Mesenteric fat pad (tissue), 1 donor: ENCODE measurements around the gene AP1M1. TPM values are rescaled to one million over a fixed set of nuclear protein-coding genes. Genes with fewer than 3 reads are reported as not detected.
A peak's percentile ranks its signal among the peaks of the same experiment; 100 is the strongest.

Source experiments
- DNase-seq: peaks from one replicate; pipeline ENCODE4 v3.0.0-alpha.2; 2020; ENCODE audit warnings: low spot score
- total RNA-seq: library from RNA; stranded (reverse); fragmentation: NEBNext Ultra II Directional; extraction: Animal tissue kit (Norgen Biotek cat#: 25700); gene quantifications from one replicate; pipeline ENCODE4 v1.2.1, GENCODE V29; 2021
- donor health status: DM: yes; HTN: yes; CAD: no.

Gene AP1M1
- total RNA-seq, 1 donor from 2014 or later: 110 TPM

DNA sequence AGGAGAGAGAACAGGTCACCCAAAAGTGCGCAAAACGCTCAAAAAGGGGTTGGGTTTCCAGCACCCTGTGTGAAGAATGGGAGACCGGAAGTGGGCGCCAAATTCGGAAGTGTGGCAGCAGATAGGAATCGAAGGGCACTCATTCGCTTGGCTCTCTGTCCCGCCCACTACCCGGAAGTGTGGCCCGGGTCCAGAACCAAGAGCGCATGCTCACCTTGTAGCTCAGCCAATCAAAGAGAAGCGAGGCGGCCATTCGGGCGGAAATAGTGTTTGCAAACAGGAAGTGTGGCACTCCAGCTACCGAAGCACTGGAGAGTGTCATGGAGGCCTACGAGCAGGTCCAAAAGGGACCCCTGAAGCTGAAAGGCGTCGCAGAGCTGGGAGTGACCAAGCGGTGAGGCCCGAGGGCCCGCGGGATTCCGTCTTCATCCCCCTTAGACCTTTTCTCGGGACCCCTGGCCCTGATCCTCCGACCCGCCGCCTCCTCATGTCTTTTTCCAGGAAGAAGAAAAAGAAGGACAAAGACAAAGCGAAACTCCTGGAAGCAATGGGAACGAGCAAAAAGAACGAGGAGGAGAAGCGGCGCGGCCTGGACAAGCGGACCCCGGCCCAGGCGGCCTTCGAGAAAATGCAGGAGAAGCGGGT, 12.5 kb upstream of the AP1M1 start, which contains the start of gene FAM32A:
TSS of gene FAM32A (plus strand) at position 288 of the 645 bp plus-strand sequence. CDS start at position 321, 33 bp downstream.
- DNase-seq: peak; percentile 99

DNA sequence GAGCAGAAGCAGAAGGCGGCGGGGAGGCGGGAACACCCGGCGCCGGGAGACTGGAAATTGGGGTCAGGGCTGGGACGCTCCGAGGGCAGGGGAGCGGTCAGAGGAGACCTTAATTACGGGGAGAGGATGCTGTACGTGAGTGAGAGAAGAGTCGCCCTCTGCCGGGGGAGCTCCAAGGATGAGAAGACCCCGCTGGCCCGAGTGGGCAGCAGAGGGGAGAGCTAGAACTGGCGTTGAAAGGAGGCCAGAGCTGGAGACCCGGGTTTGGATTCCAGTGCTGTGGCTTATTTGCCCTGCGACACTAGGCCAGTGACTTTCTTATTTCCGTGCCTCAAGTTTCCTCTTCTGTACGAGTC, 12.0 kb upstream of the AP1M1 start:
- DNase-seq: no peak

DNA sequence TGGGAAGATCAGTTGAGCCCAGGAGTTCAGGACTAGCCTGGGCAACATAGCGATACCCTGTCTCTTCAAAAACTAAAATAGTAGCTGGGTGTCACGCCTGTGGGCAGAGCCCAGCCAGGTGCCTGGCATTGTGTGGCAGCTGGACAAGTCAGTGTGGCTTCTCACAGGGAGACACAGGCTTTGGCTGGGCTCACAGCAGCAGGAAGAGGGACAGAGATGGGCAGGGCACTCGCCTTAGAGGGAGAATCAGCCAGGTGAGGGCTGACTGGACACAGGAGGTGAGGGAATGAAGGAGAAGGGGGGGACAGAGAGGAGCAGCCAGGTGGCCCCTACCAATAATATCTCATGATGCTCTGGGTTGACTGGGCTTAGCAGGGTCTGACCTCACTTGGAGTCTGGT, 9.2 kb upstream of the AP1M1 start:
- DNase-seq: no peak

DNA sequence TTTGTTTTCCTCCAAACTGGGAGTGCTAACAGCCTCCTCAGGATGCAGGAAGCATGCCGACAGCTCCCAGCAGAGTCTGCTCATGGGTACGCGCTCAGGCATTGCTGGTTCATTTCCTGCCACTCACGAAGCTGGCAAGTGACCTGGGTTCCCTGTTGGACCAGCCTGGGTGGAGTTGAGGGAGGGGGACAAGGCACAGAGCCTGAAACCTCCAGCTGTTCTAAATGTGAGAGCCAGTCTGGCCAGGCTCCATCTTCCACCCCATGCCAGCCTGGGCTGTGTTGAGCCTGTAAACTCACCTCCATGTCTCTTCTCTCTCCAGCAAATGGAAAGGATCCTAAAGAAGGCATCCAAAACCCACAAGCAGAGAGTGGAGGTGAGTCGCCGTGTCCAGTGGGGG, 7.5 kb upstream of the AP1M1 start:
- no peak for DNase-seq

DNA sequence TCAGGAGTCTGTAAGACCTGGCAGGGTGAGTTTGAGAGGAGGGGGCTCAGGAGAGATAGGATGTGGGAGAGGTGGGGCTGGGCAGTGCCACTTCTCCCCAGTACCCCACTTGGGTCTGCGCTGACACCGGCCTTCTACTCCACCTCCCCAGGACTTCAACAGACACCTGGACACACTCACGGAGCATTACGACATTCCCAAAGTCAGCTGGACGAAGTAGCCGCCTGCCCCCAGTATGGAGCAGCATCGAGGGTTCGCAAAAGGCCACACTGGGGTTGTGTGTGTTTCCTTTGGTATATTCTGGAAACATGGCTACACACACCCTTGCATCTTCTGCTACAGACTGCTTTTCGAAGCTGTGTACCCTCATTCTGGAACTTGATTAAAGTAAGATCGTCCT, 7.0 kb upstream of the AP1M1 start:
- DNase-seq: no peak

DNA sequence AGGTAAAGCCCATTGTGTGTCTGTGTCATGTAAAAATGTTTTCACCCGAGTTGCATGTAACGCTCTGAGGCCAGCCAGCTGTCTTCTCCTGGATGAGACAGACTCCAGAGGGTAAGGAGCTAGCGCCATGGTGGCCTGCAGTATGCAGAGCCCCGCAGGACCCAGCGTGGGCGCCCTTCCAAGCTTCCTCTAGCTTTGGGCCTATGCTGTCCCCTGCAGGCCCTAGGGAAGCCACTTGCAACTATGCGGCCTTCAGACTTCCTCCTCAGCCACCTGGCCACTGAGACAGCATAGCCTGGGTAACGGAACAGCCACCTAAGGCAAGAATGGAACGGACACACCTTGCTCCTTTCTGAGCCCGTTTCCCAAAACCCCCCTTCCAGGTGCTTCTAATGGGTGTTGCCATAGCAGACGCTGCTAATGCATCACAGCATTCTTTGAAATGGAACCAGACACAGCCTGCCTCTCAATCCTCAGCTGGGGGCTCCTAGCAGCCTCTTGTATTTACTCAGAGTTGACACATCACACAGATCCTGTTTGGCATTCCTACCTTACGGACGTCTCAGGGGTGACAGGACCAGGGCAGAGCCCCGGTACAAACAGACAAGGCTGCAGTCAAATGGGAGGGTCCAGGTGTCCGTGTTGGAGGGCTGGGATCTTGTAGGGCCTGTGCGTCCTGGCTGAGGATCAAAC, 6.3 kb upstream of the AP1M1 start:
- no peak for DNase-seq

DNA sequence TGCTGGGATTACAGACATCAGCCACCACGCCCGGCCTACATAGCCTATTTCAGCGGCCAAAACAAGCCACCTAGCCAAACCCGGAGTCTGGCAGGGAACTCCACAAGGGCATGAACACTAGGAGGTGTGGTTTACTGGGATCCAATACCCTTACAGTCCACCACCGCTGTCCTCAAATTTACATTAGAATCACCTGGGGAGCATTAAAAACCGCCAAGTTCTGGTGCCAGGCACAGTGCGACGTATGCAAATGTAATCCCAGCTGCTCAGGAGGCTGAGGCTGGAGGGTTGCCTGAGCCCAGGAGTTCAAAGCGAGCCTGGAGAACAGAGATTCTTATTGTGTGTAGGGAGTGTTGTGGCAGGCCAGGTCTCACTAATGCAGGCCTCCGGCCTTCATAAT, 4.2 kb upstream of the AP1M1 start:
- DNase-seq: no peak

DNA sequence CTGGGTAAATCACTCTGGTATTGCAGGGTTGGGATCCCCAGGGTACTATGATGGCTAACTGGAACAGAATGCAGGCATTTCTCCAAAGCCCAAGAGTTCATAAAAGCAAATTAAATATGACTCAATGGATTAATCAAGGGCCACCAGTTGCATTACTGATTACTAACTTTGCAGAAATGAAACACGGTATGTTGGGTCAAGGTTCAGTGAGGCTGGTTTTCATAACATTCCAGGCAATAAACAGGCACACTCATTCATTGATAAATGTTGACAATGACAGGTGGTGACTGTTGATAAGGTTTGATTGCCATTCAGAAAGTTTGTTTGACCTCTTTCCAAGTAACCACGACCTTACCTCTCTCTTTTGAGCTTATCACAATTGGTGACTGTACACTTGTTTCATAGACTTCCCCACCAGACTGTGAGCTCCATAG, 506 bp upstream of the AP1M1 start:
- no peak for DNase-seq

DNA sequence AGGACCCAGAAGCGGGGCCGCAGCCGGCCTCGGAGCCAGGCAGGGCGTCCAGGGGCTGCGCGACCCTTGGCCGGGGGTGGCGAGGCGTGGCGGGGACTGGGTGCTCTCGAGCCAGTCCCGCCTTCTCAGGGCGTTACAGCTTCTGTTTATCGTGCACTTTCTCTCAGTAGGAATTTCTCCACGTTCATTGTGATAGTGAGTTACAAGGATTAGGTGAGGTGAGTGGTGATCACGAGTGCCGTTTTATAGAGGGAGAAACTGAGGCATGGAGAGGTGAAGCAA, 600 bp downstream of the AP1M1 start:
- no peak for DNase-seq

DNA sequence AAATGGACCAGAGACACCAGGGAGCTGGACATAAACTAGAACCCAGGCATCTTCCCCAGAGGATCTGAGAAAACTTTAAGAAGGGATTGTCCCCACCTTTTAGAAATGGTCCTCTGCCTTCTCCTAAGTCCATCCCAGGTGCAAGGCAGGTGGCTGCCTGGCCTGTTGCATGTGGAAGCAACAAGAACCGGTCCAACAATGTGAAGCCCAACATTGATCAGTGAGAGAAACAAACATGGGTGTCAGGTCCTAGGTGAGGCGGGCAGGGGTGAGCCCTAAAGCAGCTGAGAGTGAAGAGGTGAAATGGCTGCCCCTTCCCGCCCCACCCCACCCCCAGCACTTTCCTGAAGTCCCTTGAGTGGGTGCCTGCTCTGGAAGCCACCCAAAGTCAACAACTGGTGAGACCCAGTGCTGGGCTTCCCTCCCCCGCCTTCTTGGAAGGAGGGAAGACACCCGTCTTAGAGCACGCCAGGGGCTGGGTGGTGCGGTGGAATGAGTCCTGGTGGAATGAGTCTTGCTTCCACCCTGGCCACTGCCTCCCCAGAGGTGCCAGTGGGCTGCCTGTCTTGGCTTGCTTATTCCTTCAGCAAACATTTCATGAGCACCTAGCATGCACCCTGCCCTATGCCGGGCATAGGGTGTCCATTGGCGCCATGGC, 1.7 kb downstream of the AP1M1 start:
- no peak for DNase-seq

DNA sequence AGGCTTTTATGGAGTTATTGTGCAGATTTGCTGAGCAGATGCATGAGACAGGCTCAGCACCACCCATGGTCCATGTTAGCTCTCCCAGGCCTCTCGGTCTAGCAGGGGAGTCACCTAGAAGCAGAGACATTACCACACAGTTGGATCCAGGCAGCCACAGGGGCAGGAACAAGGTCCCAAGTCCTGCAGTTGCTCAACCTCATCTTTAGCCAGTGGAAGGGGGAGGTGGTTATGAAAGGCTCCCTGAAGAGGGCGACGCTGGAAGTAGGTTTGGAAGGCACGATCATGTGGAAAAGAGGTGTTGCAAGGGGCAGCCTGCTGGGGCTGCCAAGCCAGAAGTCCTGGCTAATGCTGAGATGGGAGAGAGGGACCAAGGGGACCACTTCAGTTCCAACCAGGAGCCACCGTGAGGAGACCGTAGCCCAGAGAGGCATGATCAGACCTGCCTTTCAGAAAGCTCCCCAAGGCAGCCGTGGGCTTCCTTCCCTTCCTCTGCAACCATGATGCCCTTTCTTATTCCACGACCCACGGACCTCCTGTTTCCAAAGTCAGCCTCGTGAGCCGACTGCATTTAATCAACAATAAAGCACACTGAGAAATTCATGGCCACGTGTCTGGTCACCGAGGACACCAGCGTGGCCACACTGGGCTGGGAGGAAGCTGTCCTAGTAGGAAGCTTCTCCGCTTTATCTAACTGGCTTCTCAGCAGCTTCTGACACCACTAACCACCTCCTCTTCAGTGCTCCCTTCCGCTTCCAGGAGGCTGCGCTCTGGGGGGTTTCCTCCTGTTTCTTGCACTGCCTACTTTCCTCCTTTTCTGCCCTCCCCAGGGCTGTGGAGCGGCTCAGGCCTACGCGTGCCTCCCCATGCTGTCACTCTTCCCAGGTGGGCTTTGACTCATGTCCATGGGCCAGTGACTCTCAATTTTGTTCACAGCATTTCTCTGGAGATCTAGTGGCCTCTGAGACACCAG, 2.6 kb downstream of the AP1M1 start:
- DNase-seq: no peak

DNA sequence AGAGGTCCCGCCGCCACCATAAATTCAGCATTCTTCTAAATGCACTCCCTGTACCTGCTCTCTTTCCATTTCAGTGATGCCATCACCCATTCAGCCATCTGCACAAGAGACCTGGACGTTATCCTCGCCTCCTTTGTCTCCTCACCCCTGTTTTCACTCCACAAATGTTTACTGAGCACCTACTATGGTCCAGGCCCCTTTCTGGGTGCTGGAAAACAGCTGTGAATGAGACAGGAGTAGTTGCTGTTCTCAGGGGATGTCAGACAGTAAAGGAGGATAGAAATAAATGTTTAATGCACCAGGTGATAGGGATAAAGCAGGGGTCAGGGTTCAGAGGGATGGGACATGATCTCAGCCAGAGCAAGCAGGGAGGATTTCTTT, 3.3 kb downstream of the AP1M1 start:
- peak; percentile 39 for DNase-seq

DNA sequence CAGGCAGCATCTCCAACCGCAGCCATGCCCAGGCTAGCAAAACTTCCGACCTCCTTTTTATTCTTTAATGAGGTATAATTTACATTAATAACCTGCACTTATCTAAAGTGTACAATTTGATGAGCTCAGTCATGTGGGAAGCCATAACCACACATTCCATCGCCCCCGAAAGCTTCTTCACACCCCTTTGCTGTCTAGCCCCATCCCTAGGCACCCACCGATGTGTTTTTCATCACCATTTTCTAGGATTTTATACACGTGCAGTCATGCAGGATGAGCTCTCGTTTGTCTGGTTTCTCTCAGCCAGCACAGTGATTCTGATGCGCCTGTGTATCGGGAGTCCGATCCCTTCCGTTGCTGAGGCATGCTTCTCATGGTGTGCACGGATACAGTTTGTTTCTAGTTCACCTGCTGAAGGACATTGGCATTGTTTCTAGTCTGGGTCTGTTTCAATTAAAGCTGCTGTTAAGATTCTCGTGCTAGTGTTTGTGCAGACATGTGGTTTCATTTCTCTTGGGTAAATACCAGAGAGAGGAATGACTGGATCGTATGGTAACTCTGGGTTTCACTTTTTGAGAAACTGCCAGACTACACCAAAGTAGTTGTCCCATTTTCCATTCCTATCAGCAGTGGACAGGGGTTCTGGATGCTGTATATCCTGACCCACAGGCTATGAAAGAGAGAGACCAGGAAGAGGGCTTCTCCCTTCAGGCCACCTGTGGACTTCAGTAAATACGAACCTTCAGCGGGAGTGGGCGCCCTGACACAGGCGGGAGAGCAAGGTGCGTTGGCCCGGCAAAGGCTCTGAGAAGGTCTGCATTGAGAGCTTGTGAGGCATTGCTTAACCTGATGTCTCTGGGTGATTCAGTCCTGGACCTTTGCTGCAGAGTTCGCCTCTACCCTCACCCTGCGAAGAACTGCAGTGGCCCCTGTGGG, 4.9 kb downstream of the AP1M1 start:
- DNase-seq: peak; percentile 73

DNA sequence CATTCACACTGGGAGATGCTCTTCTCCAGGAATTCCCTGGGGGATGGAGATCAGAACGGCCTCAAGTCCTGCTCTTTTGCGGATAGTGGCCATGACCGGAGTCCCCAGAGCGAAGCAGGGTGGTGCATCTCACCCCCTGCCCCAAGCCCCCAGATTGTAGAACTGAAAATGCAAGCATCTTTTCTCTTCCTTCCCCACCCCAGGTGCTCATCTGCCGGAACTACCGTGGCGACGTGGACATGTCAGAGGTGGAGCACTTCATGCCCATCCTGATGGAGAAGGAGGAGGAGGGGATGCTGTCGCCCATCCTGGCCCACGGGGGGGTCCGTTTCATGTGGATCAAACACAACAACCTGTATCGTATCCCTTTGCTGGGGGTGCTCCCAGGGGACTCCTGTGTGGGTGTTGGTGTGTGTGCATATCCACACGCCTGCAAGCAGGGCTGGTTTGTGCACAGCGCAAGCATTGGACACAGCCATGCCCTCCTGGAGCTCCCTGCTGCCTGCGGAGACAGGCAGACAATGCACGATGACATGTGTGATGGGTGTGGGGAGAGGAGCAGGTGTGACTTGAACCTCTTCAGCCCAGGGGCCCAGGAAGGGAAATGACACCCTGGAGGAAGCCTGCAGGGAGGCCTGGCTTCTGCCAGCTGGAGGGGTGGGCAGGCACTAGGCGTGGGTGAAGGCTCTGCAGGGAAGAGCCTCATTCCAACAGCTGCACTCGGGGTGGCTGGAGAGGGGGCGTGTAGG, 5.7 kb downstream of the AP1M1 start:
- DNase-seq: peak; percentile 87

DNA sequence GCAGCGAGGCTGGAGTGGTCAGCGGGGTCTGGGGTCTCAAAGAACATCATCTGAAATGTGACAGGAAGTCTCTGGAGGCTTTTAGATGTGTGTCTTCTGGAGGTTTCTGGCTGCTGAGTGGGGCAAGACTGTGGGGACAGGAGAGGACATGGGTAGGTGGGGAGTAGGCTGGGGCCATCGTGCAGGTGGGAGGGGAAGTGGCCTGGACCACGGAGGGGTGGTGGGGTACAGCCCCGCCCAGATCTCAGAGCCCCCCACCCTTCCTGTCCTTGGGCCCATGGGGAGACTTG, 6.2 kb downstream of the AP1M1 start:
- no peak for DNase-seq

DNA sequence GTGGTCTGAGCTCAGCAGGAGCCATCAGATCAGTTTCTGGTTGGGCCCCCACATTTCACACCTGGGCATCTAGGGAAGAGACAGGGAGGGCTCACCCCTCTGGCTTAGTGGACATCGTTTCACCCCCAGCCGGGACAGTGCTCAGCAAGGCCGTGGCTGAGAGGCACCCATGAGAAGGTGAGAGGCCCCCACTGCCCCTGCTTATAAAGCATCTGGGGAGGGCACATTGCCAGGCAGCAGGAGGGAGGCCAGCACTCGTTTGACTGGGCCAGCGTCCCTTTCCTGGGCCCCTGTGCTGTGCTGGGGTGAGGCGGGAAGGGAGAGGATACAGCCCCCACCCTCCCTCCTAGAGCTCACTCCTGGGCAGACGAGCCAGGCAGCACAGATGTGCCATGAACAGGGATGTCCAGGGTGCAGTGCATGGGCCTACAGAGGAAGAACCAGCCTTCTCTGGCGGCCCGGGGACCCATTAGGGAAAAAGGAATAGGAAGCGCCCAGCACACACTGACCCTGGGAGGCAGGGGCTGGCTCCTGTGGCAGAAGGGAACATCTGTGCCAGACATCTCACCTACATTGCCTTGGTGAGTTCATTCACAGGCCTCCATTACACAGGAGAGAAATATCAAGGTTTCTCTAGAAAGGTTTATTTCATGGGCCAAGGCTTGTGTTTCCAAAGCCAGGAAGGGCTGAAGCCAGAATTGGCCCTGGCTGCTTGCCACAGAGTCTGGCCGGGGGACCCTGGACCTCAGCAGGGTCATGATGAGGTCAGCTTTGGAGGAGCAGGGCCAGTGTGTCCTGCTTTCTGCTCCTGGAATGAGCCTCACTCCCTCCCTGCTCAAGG, 7.7 kb downstream of the AP1M1 start:
- peak; percentile 68 for DNase-seq

DNA sequence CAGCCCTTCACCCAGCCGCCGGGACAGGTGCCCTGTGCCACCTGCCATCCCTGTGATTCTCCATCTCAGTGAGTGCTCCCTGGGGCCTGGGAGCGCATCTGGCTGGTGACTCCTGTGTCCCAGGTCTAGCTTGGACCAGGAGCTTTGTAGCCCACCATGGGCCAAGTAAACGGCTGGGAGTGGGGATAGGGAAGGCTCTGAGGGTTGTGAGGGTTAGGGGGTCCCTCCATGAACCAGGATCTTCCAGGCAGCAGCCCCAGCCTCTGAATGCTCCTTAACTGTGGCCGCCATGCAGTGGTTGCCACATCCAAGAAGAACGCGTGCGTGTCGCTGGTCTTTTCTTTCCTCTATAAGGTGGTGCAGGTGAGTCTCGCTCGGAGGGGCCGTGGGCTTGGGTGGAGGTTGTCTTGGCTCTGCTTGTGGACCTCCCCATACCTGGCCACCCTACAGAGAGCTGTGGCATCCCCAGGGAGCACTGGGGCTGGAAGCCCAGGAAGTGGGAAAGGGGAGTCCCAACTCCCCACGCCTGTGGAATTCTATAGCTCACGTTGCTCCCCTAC, 8.4 kb downstream of the AP1M1 start:
- peak; percentile 78 for DNase-seq

DNA sequence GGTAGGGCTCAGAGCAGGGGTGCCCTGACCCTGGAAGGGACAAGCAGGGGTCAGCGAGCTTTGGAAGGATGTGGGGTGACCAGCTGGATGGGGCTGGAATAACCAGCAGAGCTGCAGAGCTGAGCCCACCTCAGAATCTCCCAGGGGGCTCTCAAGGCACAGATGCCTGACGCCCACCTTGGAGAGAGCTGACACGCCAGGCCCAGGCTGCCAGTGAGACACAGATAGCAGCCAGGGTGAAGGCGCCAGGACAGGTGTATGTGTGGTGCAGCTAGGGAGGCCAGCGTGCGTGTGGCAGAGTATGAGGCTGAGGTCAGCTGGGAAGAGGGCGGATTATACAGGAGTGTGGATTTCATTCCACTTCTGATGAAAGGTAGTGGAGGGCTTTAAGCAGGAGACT, 8.9 kb downstream of the AP1M1 start:
- peak; percentile 35 for DNase-seq

DNA sequence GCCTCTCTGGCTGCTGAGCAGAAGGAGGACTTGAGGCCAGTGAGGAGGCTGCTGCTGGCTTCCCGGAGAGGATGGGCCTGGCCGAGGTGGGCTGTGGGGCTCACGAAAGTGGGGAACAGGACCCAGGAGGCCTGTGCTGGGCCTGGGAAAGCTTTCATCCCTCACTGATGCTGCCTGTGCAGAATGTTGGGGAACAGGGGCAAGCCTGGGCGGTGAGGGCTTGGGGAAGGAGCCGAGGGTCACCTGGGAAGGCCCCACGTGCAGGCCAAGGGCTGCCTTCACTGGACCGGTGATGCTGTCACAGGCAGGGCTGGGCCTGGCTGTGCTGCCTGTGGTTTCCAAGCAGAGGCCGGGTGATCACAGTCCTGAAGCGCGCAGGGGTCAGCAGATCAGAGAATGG, 9.4 kb downstream of the AP1M1 start:
- peak; percentile 79 for DNase-seq
